Heart right ventricle (tissue), 16 donors: ENCODE measurements around the gene SCYL3. TPM values are rescaled to one million over a fixed set of nuclear protein-coding genes. Genes with fewer than 3 reads are reported as not detected.

ENCODE experiments used
- ATAC-seq, 8 donors: fragments of 200-7000 bp; cut with Tn5 transposase; one replicate each; pipeline ENCODE4 v1.9.1; 2020; ENCODE audit warnings: mild to moderate bottlenecking in 8 of 8, moderate library complexity in 8 of 8, moderate number of reproducible peaks in 1 of 8
- DNase-seq, 2 donors: peaks; one replicate each; pipeline ENCODE4 v3.0.0-alpha.2; 2020
- H3K27ac ChIP-seq, 10 donors: fragments of 200-600 bp; sonication (generic) in 2 of 10; one replicate each; pipeline versions ENCODE4 v1.5.0 to v1.8.0; 2020 to 2022; ENCODE audit warnings: mild to moderate bottlenecking in 3 of 10
- H3K27me3 ChIP-seq, 7 donors: fragments of 200-600 bp; one replicate each; pipeline ENCODE4 v1.8.0; 2021 to 2022; ENCODE audit warnings: mild to moderate bottlenecking in 2 of 7
- H3K36me3 ChIP-seq, 9 donors: fragments of 200-600 bp; sonication (generic) in 1 of 9; one replicate each; pipeline versions ENCODE4 v1.5.0 to v1.8.0; 2020 to 2022; ENCODE audit warnings: mild to moderate bottlenecking in 2 of 9
- H3K4me1 ChIP-seq, 9 donors: fragments of 200-600 bp; sonication (generic) in 1 of 9; one replicate each; pipeline versions ENCODE4 v1.5.0 to v1.8.0; 2020 to 2022; ENCODE audit warnings: mild to moderate bottlenecking in 4 of 9
- H3K4me3 ChIP-seq, 10 donors: fragments of 200-600 bp; sonication (generic) in 2 of 10; one replicate each; pipeline versions ENCODE4 v1.5.0 to v1.8.0; 2020 to 2022; ENCODE audit warnings: mild to moderate bottlenecking in 7 of 10, moderate library complexity in 2 of 10
- H3K9me3 ChIP-seq, 11 donors: fragments of 200-600 bp in 10 of 11; sonication (generic) in 2 of 11; one replicate each; pipeline versions ENCODE4 v1.5.0 to v1.8.0; 2013 to 2022; ENCODE audit warnings: mild to moderate bottlenecking in 2 of 11, control low read depth in 1 of 11, moderate library complexity in 1 of 11
- CTCF ChIP-seq, 9 donors: fragments of 200-600 bp; sonication (generic) in 2 of 9; IDR thresholded peaks; one replicate each; pipeline versions ENCODE4 v1.5.0 to v1.8.0; 2021 to 2022; ENCODE audit warnings: antibody characterized with exemption in 9 of 9, mild to moderate bottlenecking in 5 of 9, moderate library complexity in 1 of 9
- WGBS, 2 donors: extraction: QIAGEN DNeasy Blood & Tissue Kit; methylation state at CpG; one replicate each; pipeline ENCODE4 v1.1.7; 2013; ENCODE audit warnings: inconsistent platforms in 1 of 2; 5-methylcytosine and 5-hydroxymethylcytosine counted together
- intact Hi-C, 10 donors: fragments of 100-400 bp; cut with DNase I; formaldehyde crosslinking; loops; one replicate each; pipeline versions ENCODE4 v1.11.1 to v1.14.2; 2022
- polyA plus RNA-seq, 2 donors: library from polyadenylated mRNA; stranded (reverse); fragments of 200-250 nt; gene quantifications; one replicate each; pipeline ENCODE4 v1.2.3, GENCODE V29; 2013
- total RNA-seq, 10 donors: library from RNA; stranded (reverse); fragmentation: NEBNext Ultra II Directional in 3 of 10; extraction: Animal tissue kit (Norgen Biotek cat#: 25700) in 3 of 10; gene quantifications; one replicate each; pipeline versions ENCODE4 v1.2.1 to v1.2.4, GENCODE V29; 2021 to 2023
- donor health status: Arrhythmogenic right ventricular cardiomyopathy.
- donor health status: ischemic (EF 13 %, LVEDD 7.1; RV severe dilation, severe dysfunction).
- donor health status: healthy with polysubstance abuse.
- donor health status: DM: no; HTN: yes; CAD: no.
- donor health status: DM: no; HTN: no; CAD: no.
- donor health status: ischemic (EF 25% LVEDD 6.9; RV normal size, moderate dysfunction).
- donor health status: ischemic (EF 25% LVEDD 5.7; RV mildly dilated, moderate dysfunction).
- donor health status: healthy.
- donor health status: DM: yes; HTN: yes; CAD: no.
- donor health status: Ischemic cardiomyopathy.
- donor health status: ischemic (EF 35%, LVEDD 5.7; RV mildly dilated, moderate dysfunction).
- donor health status: nonischemic (EF 11% LVEDD 7.7; RV severe dilation, severe dysfunction).
- donor health status: DM: yes; HTN: yes; CAD: no.
- donor health status: PGD.
- donor health status: ischemic (EF 29% LVEDD 5.4; RV normal size, mild dysfunction).
- donor health status: nonischemic (EF 23%, LVEDD 6.1; RV moderate dilation, normal function).

The SCYL3 gene
- total and polyA plus RNA-seq, 12 donors = 2.4 to 8.9 (median 5.7) TPM

DNA sequence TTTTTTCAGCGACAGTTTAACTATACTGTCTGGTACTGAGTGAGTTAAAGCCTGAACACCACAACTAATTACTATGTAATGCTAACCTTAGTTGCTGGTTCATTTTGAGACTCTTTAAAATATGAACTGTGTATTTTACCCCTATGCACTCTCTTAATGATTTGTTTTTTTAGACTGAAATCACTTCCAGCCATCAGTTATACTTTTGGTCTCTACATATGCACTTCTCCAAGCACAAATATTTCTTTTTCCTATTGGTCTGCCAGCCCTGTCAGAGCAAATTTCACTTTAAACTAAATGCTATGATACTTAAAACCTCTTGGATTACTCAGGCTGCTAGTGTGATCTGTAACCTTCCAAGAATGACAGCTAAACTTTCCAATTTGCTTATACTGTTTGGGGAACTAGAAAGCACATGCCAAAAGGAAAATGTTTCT lies 38.1 kb upstream of the SCYL3 start:
- intact Hi-C loops = loop anchor here in 3 of 10 donors (5.0 to 10.0 kb wide), 5 partner anchors 603 to 1000 kb away; partner anchors contain the start of gene GORAB (in 1 of the 3)
- TF ChIP-seq CTCF (IDR thresholded peaks at IDR 0.05) = no peak

DNA sequence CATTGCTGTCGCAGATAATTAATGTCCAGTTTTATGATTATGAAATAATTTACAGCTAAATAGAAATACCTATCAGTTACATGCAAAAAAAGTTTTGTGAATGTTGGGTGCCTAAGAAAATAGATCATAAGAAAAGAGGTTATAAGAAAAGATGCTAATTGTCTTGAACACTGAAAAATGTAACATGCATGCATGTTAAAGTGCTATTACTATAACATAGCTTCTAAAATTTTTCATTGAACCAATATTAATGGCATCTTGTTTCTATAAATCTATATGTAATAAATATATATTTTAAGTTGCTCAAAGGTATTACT lies 35.5 kb upstream of the SCYL3 start:
- peak in 1 of 9 donors; percentile 3 for TF ChIP-seq CTCF (IDR thresholded peaks at IDR 0.05)
- intact Hi-C loops = loop anchor here in 4 of 10 donors (5.0 to 10.0 kb wide), 6 partner anchors 146 to 1006 kb away; partner anchors contain the start of genes KIFAP3 (in 1 of the 4) and MROH9 (in 1 of the 4)

More for the DNA sequence above, 38.1 kb upstream of the SCYL3 start:
- H3K4me1 ChIP-seq = peaks cover 0 to 13% (median 0%) of the 10 kb centered on the region in 9 donors
- ATAC-seq (no peak), DNase-seq (no peak)
- peak overlapping the region in 2 of 10 donors; percentile 12 to 13 for H3K27ac ChIP-seq
- no peaks in the 10 kb centered on the region for H3K36me3 ChIP-seq
- H3K9me3 ChIP-seq = no peaks in the 10 kb centered on the region
- H3K27me3 ChIP-seq = no peaks in the 10 kb centered on the region
- 97 to 99% methylated on average over 1 of the region's 1 CpG for WGBS, 2 donors
- H3K4me3 ChIP-seq = no peak overlapping the region

GRCh38 chr1:169928438-169929209 lies 34.9 kb upstream of the SCYL3 start:
- ATAC-seq = peak in 2 of 8 donors; percentile 56 to 61
- 45 to 48% methylated on average over 6 of the region's 6 CpGs for WGBS, 2 donors

More for the DNA sequence above, 35.5 kb upstream of the SCYL3 start:
- Histone ChIP-seq H3K4me3 (no peak overlapping the region), H3K36me3 (peaks cover 0 to 10% (median 0%) of the 10 kb centered on the region in 9 donors), H3K27ac (no peak overlapping the region), H3K9me3 (no peaks in the 10 kb centered on the region), H3K4me1 (peaks cover 0 to 16% (median 8%) of the 10 kb centered on the region in 9 donors), H3K27me3 (no peaks in the 10 kb centered on the region)
- ATAC-seq = no peak
- 26 to 31% methylated on average over 1 of the region's 1 CpG for WGBS, 2 donors
- DNase-seq = no peak

More at GRCh38 chr1:169928438-169929209, 34.9 kb upstream of the SCYL3 start:
- DNase-seq = no peak
- peaks cover 0 to 16% (median 7%) of the 10 kb centered on the region in 9 donors for H3K4me1 ChIP-seq
- no peaks in the 10 kb centered on the region for H3K9me3 ChIP-seq
- H3K36me3 ChIP-seq = peaks cover 0 to 10% (median 0%) of the 10 kb centered on the region in 9 donors
- no peaks in the 10 kb centered on the region for H3K27me3 ChIP-seq
- intact Hi-C loops = loop anchor here in 4 of 10 donors (5.0 to 10.0 kb wide), 6 partner anchors 146 to 1006 kb away; partner anchors contain the start of genes KIFAP3 (in 1 of the 4) and MROH9 (in 1 of the 4)
- no peak overlapping the region for H3K4me3 ChIP-seq
- TF ChIP-seq CTCF (IDR thresholded peaks at IDR 0.05) = peak; percentile 45 to 86 (median 74)
- H3K27ac ChIP-seq = no peak overlapping the region
